HepG2 (cell line): ENCODE measurements around the gene RHEBL1. TPM values are rescaled to one million over a fixed set of nuclear protein-coding genes. Genes with fewer than 3 reads are reported as not detected.

Experiments used
- DDIT3 ChIP-seq: sonication (generic); formaldehyde crosslinking; IDR thresholded peaks from 2 replicates; pipeline ENCODE4 v1.4.0; 2020; ENCODE audit warnings: mild to moderate bottlenecking, missing genetic modification reagents
- E2F1 ChIP-seq: sonication (generic); formaldehyde crosslinking; IDR thresholded peaks from 2 replicates; pipeline ENCODE4 v1.5.0; 2020; ENCODE audit warnings: missing genetic modification reagents
- FOSL2 ChIP-seq: sonication (generic); formaldehyde crosslinking; IDR thresholded peaks from 2 replicates; pipeline ENCODE4 v1.4.0; 2020; ENCODE audit warnings: missing genetic modification reagents
- FOXK2 ChIP-seq: fragments of 450-650 bp; IDR thresholded peaks from 2 replicates; pipeline ENCODE4 v1.6.1; 2016
- JUN ChIP-seq: sonication (generic); formaldehyde crosslinking; IDR thresholded peaks from 2 replicates; pipeline ENCODE4 v1.4.0; 2020; ENCODE audit warnings: mild to moderate bottlenecking, missing genetic modification reagents
- RAD21 ChIP-seq: fragments of 450-650 bp; formaldehyde crosslinking; IDR thresholded peaks from 2 replicates; pipeline ENCODE4 v1.5.0; 2020; ENCODE audit warnings: mild to moderate bottlenecking
- REL ChIP-seq: sonication (generic); formaldehyde crosslinking; conservative IDR thresholded peaks from 2 replicates; pipeline ENCODE4 v1.8.0; 2022; ENCODE audit warnings: mild to moderate bottlenecking, missing genetic modification reagents, moderate library complexity
- SIN3B ChIP-seq: fragments of 150-350 bp; IDR thresholded peaks from 2 replicates; pipeline ENCODE4 v1.6.1; 2014; ENCODE audit warnings: low read length
- TBX2 ChIP-seq: sonication (generic); formaldehyde crosslinking; IDR thresholded peaks from 2 replicates; pipeline ENCODE4 v1.5.0; 2020; ENCODE audit warnings: missing genetic modification reagents, mild to moderate bottlenecking, borderline replicate concordance
- ZBTB34 ChIP-seq: sonication (generic); formaldehyde crosslinking; IDR thresholded peaks from 2 replicates; pipeline ENCODE4 v1.8.0; 2022; ENCODE audit warnings: mild to moderate bottlenecking, missing genetic modification reagents
- ZBTB40 ChIP-seq, 2 experiments: fragments of 450-650 bp in 1 of 2; sonication (generic) in 1 of 2; formaldehyde crosslinking in 1 of 2; IDR thresholded peaks; 2 replicates each; pipeline versions ENCODE4 v1.6.1 to v1.8.0; 2016 to 2022; ENCODE audit warnings: antibody characterized with exemption in 1 of 2, mild to moderate bottlenecking in 1 of 2, missing genetic modification reagents in 1 of 2
- ZFP82 ChIP-seq: sonication (generic); formaldehyde crosslinking; IDR thresholded peaks from 2 replicates; pipeline ENCODE4 v1.5.1; 2020; ENCODE audit warnings: mild to moderate bottlenecking, missing genetic modification reagents, borderline replicate concordance
- ZNF205 ChIP-seq: IDR thresholded peaks from 2 replicates; pipeline ENCODE4 v1.6.1; 2018; ENCODE audit warnings: missing biosample characterization, missing genetic modification reagents
- ZNF354B ChIP-seq: sonication (generic); formaldehyde crosslinking; IDR thresholded peaks from 2 replicates; pipeline ENCODE4 v1.8.0; 2022; ENCODE audit warnings: mild to moderate bottlenecking, missing genetic modification reagents
- ZNF83 ChIP-seq: sonication (generic); formaldehyde crosslinking; IDR thresholded peaks from 2 replicates; pipeline ENCODE4 v1.4.0; 2020; ENCODE audit warnings: missing genetic modification reagents, mild to moderate bottlenecking, borderline replicate concordance
- polyA plus RNA-seq, 8 experiments: library from polyadenylated mRNA; depleted of rRNA in 3 of 8; stranded (reverse) in 7 of 8; unstranded in 1 of 8; fragments of >200 nt; fragmentation: Illumina TruSeq in 4 of 8; extraction: Trizol in 4 of 8; gene quantifications; 2 replicates each; pipeline versions ENCODE4 v1.2.1 to v1.2.3, GENCODE V29; 2011 to 2016; ENCODE audit warnings: low read depth in 4 of 8, missing spikeins in 1 of 8, mixed read lengths in 1 of 8; ENCODE audit not compliant: insufficient read depth in 1 of 8
- total RNA-seq, 5 experiments: library from RNA; depleted of rRNA; stranded (reverse); fragments of >200 nt; fragmentation: Illumina TruSeq; extraction: Trizol; gene quantifications; 2 replicates each; pipeline ENCODE4 v1.2.3, GENCODE V29; 2016; ENCODE audit warnings: low read depth in 1 of 5
- TF ChIP-seq, protein P1 (sequence below): sonication (generic); formaldehyde crosslinking; IDR thresholded peaks from 2 replicates; pipeline ENCODE4 v1.8.0; 2022; ENCODE audit warnings: missing genetic modification reagents, low read depth, mild to moderate bottlenecking, borderline replicate concordance

The RHEBL1 gene
- total and polyA plus RNA-seq, 2 of the 13 experiments (the other 11 are each of a cell fraction or from before 2014, with no cell fraction given) = 1.4 to 2.5 TPM

DNA sequence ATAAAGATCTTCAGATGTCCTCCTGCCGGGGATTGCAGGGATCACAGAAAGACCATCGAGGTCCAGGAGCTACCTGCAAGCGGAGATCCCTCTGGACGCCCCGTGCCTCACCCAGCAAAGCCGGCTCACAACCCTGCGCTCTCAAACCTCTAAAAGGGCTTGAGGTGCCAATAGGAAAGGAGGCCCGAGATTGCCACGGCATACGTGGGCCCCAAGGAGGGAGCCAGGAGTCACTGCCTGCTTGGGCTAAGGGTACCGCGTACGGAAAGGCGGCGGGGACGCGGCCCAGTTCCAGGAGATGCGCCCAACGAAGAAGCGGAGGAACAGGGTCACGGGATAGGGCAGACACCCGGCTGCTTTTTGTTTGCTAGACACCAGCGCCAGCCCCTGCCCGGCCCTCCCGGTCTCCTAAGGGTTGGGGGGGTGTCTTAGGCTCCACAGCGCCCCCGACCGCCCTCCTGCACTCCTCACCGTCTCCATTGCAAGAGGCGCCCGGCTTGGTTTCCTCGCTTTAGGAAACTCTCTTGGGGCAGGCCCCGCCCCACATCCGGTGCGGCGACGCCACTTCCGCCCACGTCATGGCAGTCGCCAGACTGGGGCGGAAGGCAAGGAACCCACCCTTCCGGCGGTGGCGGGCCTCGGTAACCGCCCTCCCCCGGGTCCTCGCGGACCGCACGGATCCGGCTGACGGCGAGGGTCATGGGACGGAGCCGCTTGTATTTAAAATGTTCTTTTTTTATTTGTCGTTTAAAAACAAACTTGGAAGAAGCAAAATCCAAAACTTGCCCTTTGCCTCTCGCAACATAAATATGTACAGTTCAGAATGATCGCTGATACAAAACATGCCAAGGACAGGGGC lies 51.3 kb downstream of the RHEBL1 start, which contains the start of gene PRKAG1 (continued):
- TF ChIP-seq ZBTB40 (IDR thresholded peaks at IDR 0.05) (peak; percentile 83), ZBTB40 (CRISPR knock-in tag; IDR thresholded peaks at IDR 0.05) (peak; percentile 2; the same call in 1 of the 2 replicates), ZNF205 (CRISPR knock-in tag) (0 out of 2 replicates have a peak, but pooled peaks have one; percentile 4), E2F1 (CRISPR knock-in tag) (no peak; the same call in 1 of the 2 replicates), ZNF354B (no peak), ZFP82 (CRISPR knock-in tag) (no peak), REL (CRISPR knock-in tag) (no peak; the same call in 1 of the 2 replicates), JUN (CRISPR knock-in tag) (peak; percentile 40; the same call in 1 of the 2 replicates), RAD21 (CRISPR knock-in tag) (peak; percentile 25; the same call in 1 of the 2 replicates), TBX2 (CRISPR knock-in tag) (peak; percentile 58; the same call in 1 of the 2 replicates), ZNF83 (CRISPR knock-in tag) (0 out of 2 replicates have a peak, but pooled peaks have one; percentile 26), FOXK2 (no peak), ZBTB34 (CRISPR knock-in tag) (no peak), FOSL2 (peak; percentile 34), DDIT3 (CRISPR knock-in tag) (no peak), SIN3B (no peak)
- TF ChIP-seq, protein P1, sequence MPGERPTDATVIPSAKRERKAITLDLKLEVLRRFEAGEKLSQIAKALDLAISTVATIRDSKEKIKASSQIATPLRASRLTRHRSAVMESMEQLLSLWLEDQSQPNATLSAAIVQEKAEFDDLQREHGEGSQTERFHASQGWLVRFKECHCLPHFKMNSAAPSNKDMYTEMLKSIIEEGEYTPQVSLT (CRISPR knock-in tag) = no peak
